Brain pericyte (primary cell): Measurements from ENCODE around the gene TMEM191C.
"Not testable (repeated sequence)": the region's sequence is repeated elsewhere in the genome, so short reads cannot be mapped to it uniquely, and the experiment has no call there.

ENCODE experiments used
- DNase-seq: peaks from one replicate; pipeline ENCODE4 v3.0.0-alpha.2; 2012; ENCODE audit warnings: low read depth, low spot score

The TMEM191C gene

GRCh38 chr22:21467337-21468193 lies at the start of gene TMEM191C:
Gene TMEM191C, plus strand, starts transcription at chr22:21467387. Its CDS starts 73 bp downstream, at chr22:21467460.
- not testable (repeated sequence) for DNase-seq

GRCh38 chr22:21417853-21418252 lies 49.3 kb upstream of the TMEM191C start:
- not testable (repeated sequence) for DNase-seq

- DNase-seq = not testable (repeated sequence)
Measured at GRCh38 chr22:21418974-21419638, 48.1 kb upstream of the TMEM191C start.

GRCh38 chr22:21420180-21420763 lies 46.9 kb upstream of the TMEM191C start:
- DNase-seq = not testable (repeated sequence)

- not testable (repeated sequence) for DNase-seq
Measured at GRCh38 chr22:21424084-21424709, 43.0 kb upstream of the TMEM191C start.

GRCh38 chr22:21434378-21435233 lies 32.6 kb upstream of the TMEM191C start:
- not testable (repeated sequence) for DNase-seq

GRCh38 chr22:21435998-21436810 lies 31.0 kb upstream of the TMEM191C start:
- not testable (repeated sequence) for DNase-seq

GRCh38 chr22:21438013-21438412 lies 29.2 kb upstream of the TMEM191C start:
- not testable (repeated sequence) for DNase-seq

- not testable (repeated sequence) for DNase-seq
Measured at GRCh38 chr22:21440018-21440636, 27.1 kb upstream of the TMEM191C start.

- DNase-seq = not testable (repeated sequence)
Measured at GRCh38 chr22:21440676-21441075, 26.5 kb upstream of the TMEM191C start.

GRCh38 chr22:21441170-21441569 lies 26.0 kb upstream of the TMEM191C start:
- not testable (repeated sequence) for DNase-seq

- not testable (repeated sequence) for DNase-seq
Measured at GRCh38 chr22:21442123-21442522, 25.1 kb upstream of the TMEM191C start.

- not testable (repeated sequence) for DNase-seq
Measured at GRCh38 chr22:21442646-21443045, 24.5 kb upstream of the TMEM191C start.

- DNase-seq = no peak
Measured at GRCh38 chr22:21443057-21443734, 24.0 kb upstream of the TMEM191C start.

GRCh38 chr22:21443735-21444421 lies 23.3 kb upstream of the TMEM191C start:
- DNase-seq = no peak

GRCh38 chr22:21444701-21445436 lies 22.3 kb upstream of the TMEM191C start:
- no peak for DNase-seq

- DNase-seq = no peak
Measured at GRCh38 chr22:21445437-21446127, 21.6 kb upstream of the TMEM191C start.
